Measurements from ENCODE around the gene ZNF414. TPM values are rescaled to one million over a fixed set of nuclear protein-coding genes. Genes with fewer than 3 reads are reported as not detected.

Gene ZNF414
- total and polyA plus RNA-seq, 2 experiments from 2014 or later = 27.4 to 45.0 TPM

GRCh38 chr19:8552810-8553209 lies 38.8 kb upstream of the ZNF414 start (continued):
- TF ChIP-seq ZNF462 (CRISPR knock-in tag; IDR thresholded peaks at IDR 0.05) = no peak
- TF ChIP-seq EZH2 (IDR thresholded peaks at IDR 0.05; ENCODE audit: low read depth, unreplicated experiment) = no peak

- ATAC-seq = no peak
- TF ChIP-seq, protein P1, sequence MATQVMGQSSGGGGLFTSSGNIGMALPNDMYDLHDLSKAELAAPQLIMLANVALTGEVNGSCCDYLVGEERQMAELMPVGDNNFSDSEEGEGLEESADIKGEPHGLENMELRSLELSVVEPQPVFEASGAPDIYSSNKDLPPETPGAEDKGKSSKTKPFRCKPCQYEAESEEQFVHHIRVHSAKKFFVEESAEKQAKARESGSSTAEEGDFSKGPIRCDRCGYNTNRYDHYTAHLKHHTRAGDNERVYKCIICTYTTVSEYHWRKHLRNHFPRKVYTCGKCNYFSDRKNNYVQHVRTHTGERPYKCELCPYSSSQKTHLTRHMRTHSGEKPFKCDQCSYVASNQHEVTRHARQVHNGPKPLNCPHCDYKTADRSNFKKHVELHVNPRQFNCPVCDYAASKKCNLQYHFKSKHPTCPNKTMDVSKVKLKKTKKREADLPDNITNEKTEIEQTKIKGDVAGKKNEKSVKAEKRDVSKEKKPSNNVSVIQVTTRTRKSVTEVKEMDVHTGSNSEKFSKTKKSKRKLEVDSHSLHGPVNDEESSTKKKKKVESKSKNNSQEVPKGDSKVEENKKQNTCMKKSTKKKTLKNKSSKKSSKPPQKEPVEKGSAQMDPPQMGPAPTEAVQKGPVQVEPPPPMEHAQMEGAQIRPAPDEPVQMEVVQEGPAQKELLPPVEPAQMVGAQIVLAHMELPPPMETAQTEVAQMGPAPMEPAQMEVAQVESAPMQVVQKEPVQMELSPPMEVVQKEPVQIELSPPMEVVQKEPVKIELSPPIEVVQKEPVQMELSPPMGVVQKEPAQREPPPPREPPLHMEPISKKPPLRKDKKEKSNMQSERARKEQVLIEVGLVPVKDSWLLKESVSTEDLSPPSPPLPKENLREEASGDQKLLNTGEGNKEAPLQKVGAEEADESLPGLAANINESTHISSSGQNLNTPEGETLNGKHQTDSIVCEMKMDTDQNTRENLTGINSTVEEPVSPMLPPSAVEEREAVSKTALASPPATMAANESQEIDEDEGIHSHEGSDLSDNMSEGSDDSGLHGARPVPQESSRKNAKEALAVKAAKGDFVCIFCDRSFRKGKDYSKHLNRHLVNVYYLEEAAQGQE (IDR thresholded peaks at IDR 0.05; ENCODE audit: unreplicated experiment) = no peak
- no peak for TF ChIP-seq EZH2phosphoT487 (IDR thresholded peaks at IDR 0.05; ENCODE audit: unreplicated experiment)
- TF ChIP-seq CREB1 (CRISPR knock-in tag; IDR thresholded peaks at IDR 0.05; ENCODE audit: low read depth) = no peak
- no peak for TF ChIP-seq ZNF462 (CRISPR knock-in tag; IDR thresholded peaks at IDR 0.05)
- no peak for TF ChIP-seq JUNB (IDR thresholded peaks at IDR 0.05; ENCODE audit: unreplicated experiment)
These were observed 36.1 kb upstream of the ZNF414 start for GRCh38 chr19:8550070-8550469.

More at GRCh38 chr19:8550070-8550469, 36.1 kb upstream of the ZNF414 start:
- peaks cover 5% of the 10 kb centered on the region; the same call in 1 of the 2 replicates for H3F3A ChIP-seq (replicated peaks; ENCODE audit: low read depth)
- H3K4me3 Mint-ChIP-seq = no peak overlapping the region
- H3K4me3 ChIP-seq = no peak overlapping the region
- H3K4me1 ChIP-seq (ENCODE audit: insufficient read depth) = no peaks in the 10 kb centered on the region
- H3K9me3 Mint-ChIP-seq = no peaks in the 10 kb centered on the region
- no peak overlapping the region for H3K27ac Mint-ChIP-seq
- H3K9me2 ChIP-seq (ENCODE audit: insufficient read depth) = peaks cover 3% of the 10 kb centered on the region; the same call in 1 of the 2 replicates
- peaks cover 21% of the 10 kb centered on the region; the same call in 2 of the 3 replicates for H3K36me3 Mint-ChIP-seq (ENCODE audit: low read depth)
- no peak overlapping the region for H2AFZ ChIP-seq
- H3K27me3 Mint-ChIP-seq (ENCODE audit: insufficient read depth, low read depth, poor library complexity) = peaks cover 13% of the 10 kb centered on the region
- no peak overlapping the region for H3K4me2 ChIP-seq
- no peaks in the 10 kb centered on the region for H3K27me3 ChIP-seq (ENCODE audit: insufficient read depth)
- H3K36me3 ChIP-seq (ENCODE audit: insufficient read depth) = no peaks in the 10 kb centered on the region
- H3K27ac ChIP-seq (ENCODE audit: low read depth) = no peak overlapping the region
- no peaks in the 10 kb centered on the region for H4K20me1 ChIP-seq (replicated peaks; ENCODE audit: insufficient read depth)
- peaks cover 3% of the 10 kb centered on the region; the same call in 1 of the 3 replicates for H3K4me1 Mint-ChIP-seq
- no peaks in the 10 kb centered on the region for H3K79me2 ChIP-seq (replicated peaks; ENCODE audit: insufficient read depth)
- no peak for DNase-seq (ENCODE audit: low spot score)
